ENCODE measurements around the gene ENDOU. TPM values are rescaled to one million over a fixed set of nuclear protein-coding genes. Genes with fewer than 3 reads are reported as not detected.
A peak's percentile ranks its signal among the peaks of the same experiment; 100 is the strongest.

ENDOU gene
- total RNA-seq, 1 donor from 2014 or later, result not detected

GRCh38 chr12:47758834-47759690 lies 33.8 kb upstream of the ENDOU start, which contains the start of gene RAPGEF3:
Gene RAPGEF3 (minus strand): TSS chr12:47758880. CDS start chr12:47758556, 324 bp downstream.
- peak; percentile 66 for DNase-seq (ENCODE audit: low read depth)

DNA sequence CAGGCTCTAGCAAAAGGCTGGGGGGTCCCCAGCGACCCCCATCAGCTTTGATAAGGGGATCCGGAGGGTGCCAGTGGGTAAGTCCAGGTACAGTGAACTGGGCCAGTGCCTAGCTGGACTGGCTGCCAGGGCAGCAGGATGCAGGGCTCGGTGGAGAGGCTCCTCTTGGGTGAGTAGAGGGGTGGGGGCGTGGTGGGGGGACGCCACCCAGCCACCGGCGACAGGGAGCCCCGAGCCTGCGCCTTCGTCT lies 33.2 kb upstream of the ENDOU start:
- Mint-ChIP-seq H3K9me3 (ENCODE audit: unreplicated experiment) (no peaks in the 10 kb centered on the region), H3K36me3 (ENCODE audit: low read depth, unreplicated experiment) (peaks cover 6% of the 10 kb centered on the region), H3K4me3 (ENCODE audit: unreplicated experiment) (peak overlapping the region; percentile 79), H3K4me1 (ENCODE audit: low read depth, unreplicated experiment) (peaks cover 22% of the 10 kb centered on the region), H3K27me3 (ENCODE audit: low read depth, unreplicated experiment) (peaks cover 9% of the 10 kb centered on the region), H3K27ac (ENCODE audit: unreplicated experiment) (no peak overlapping the region)
- Histone ChIP-seq H3K27ac (ENCODE audit: low read depth, low read length) (peak overlapping the region; percentile 30), H3K4me1 (ENCODE audit: insufficient read depth, low read length) (peaks cover 24% of the 10 kb centered on the region), H2AFZ (ENCODE audit: low read depth, low read length) (peak overlapping the region; percentile 84), H3K36me3 (ENCODE audit: insufficient read depth, low read length) (no peaks in the 10 kb centered on the region), H3K9ac (ENCODE audit: low read length) (peak overlapping the region; percentile 75), H3K4me2 (ENCODE audit: low read length) (peak overlapping the region; percentile 87), H3K4me3 (ENCODE audit: insufficient read depth, low read depth, low read length) (peak overlapping the region; percentile 66), H3K9me3 (ENCODE audit: insufficient read depth, low read depth, low read length) (no peaks in the 10 kb centered on the region), H4K20me1 (ENCODE audit: insufficient read depth, low read length) (no peaks in the 10 kb centered on the region), H3K27me3 (ENCODE audit: insufficient read depth, low read length) (no peaks in the 10 kb centered on the region), H3K79me2 (ENCODE audit: insufficient read depth, low read length) (no peaks in the 10 kb centered on the region)
- FAIRE-seq (no peak), DNase-seq (ENCODE audit: low read depth) (no peak)
- TF ChIP-seq EZH2 (IDR thresholded peaks at IDR 0.05; ENCODE audit: insufficient read depth, low read length), result no peak
- TF ChIP-seq, protein P1, sequence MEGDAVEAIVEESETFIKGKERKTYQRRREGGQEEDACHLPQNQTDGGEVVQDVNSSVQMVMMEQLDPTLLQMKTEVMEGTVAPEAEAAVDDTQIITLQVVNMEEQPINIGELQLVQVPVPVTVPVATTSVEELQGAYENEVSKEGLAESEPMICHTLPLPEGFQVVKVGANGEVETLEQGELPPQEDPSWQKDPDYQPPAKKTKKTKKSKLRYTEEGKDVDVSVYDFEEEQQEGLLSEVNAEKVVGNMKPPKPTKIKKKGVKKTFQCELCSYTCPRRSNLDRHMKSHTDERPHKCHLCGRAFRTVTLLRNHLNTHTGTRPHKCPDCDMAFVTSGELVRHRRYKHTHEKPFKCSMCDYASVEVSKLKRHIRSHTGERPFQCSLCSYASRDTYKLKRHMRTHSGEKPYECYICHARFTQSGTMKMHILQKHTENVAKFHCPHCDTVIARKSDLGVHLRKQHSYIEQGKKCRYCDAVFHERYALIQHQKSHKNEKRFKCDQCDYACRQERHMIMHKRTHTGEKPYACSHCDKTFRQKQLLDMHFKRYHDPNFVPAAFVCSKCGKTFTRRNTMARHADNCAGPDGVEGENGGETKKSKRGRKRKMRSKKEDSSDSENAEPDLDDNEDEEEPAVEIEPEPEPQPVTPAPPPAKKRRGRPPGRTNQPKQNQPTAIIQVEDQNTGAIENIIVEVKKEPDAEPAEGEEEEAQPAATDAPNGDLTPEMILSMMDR (IDR thresholded peaks at IDR 0.05; ENCODE audit: insufficient read depth, low read depth, low read length), result no peak

More at GRCh38 chr12:47758834-47759690, 33.8 kb upstream of the ENDOU start, which contains the start of gene RAPGEF3:
- Mint-ChIP-seq H3K4me1 (ENCODE audit: low read depth, unreplicated experiment) (peaks cover 22% of the 10 kb centered on the region), H3K9me3 (ENCODE audit: unreplicated experiment) (no peaks in the 10 kb centered on the region), H3K27me3 (ENCODE audit: low read depth, unreplicated experiment) (peaks cover 14% of the 10 kb centered on the region), H3K4me3 (ENCODE audit: unreplicated experiment) (peak within 1 kb of the TSS; percentile 80), H3K36me3 (ENCODE audit: low read depth, unreplicated experiment) (peaks cover 6% of the 10 kb centered on the region), H3K27ac (ENCODE audit: unreplicated experiment) (peak within 1 kb of the TSS; percentile 58)
- Histone ChIP-seq H3K9ac (ENCODE audit: low read length) (peak within 1 kb of the TSS; percentile 75), H3K27ac (ENCODE audit: low read depth, low read length) (peak within 1 kb of the TSS; percentile 48), H2AFZ (ENCODE audit: low read depth, low read length) (peak within 1 kb of the TSS; percentile 84), H3K4me2 (ENCODE audit: low read length) (peak within 1 kb of the TSS; percentile 87), H3K4me1 (ENCODE audit: insufficient read depth, low read length) (peaks cover 18% of the 10 kb centered on the region), H3K36me3 (ENCODE audit: insufficient read depth, low read length) (no peaks in the 10 kb centered on the region), H3K9me3 (ENCODE audit: insufficient read depth, low read depth, low read length) (no peaks in the 10 kb centered on the region), H3K79me2 (ENCODE audit: insufficient read depth, low read length) (no peaks in the 10 kb centered on the region), H3K27me3 (ENCODE audit: insufficient read depth, low read length) (no peaks in the 10 kb centered on the region), H3K4me3 (ENCODE audit: insufficient read depth, low read depth, low read length) (peak within 1 kb of the TSS; percentile 66), H4K20me1 (ENCODE audit: insufficient read depth, low read length) (no peaks in the 10 kb centered on the region)
- FAIRE-seq, result no peak
- no peak for TF ChIP-seq EZH2 (IDR thresholded peaks at IDR 0.05; ENCODE audit: insufficient read depth, low read length)
- TF ChIP-seq, protein P1 (IDR thresholded peaks at IDR 0.05; ENCODE audit: insufficient read depth, low read depth, low read length), result peak; percentile 23

All from astrocyte (in vitro differentiated cells and primary cell).